WTC11 (cell line): ENCODE data around the gene HPS3. TPM values are rescaled to one million over a fixed set of nuclear protein-coding genes. Genes with fewer than 3 reads are reported as not detected.

Experiments used
- ATAC-seq: fragments of 200-7000 bp; cut with Tn5 transposase; 2 replicates; pipeline ENCODE4 v1.10.0; 2021; ENCODE audit warnings: mild to moderate bottlenecking, moderate library complexity
- CTCF ChIA-PET: fragments of 300-600 bp; sonication (Branson Sonifier 250); formaldehyde crosslinking; loops from one replicate; lab custom pipeline; 2021; ENCODE audit warnings: antibody characterized with exemption; lab: Charles Lee
- POLR2A ChIA-PET: fragments of 350-600 bp; sonication (Branson Sonifier 250); formaldehyde crosslinking; loops from one replicate; lab custom pipeline; 2021; ENCODE audit warnings: antibody characterized with exemption; lab: Charles Lee
- DNase-seq: peaks from one replicate; pipeline ENCODE4 v3.0.0; 2021; ENCODE audit warnings: low spot score
- H3K27ac Mint-ChIP-seq: 2 replicates; pipeline ENCODE4 v1.8.0; 2021; ENCODE audit warnings: mixed read lengths
- H3K27me3 Mint-ChIP-seq: 2 replicates; pipeline ENCODE4 v1.8.0; 2021; ENCODE audit warnings: low read depth, mild to moderate bottlenecking, moderate library complexity, mixed read lengths
- H3K36me3 Mint-ChIP-seq: 2 replicates; pipeline ENCODE4 v1.8.0; 2021; ENCODE audit warnings: mixed read lengths
- H3K4me1 Mint-ChIP-seq: 2 replicates; pipeline ENCODE4 v1.8.0; 2022; ENCODE audit warnings: mixed read lengths
- H3K4me3 Mint-ChIP-seq: 2 replicates; pipeline ENCODE4 v1.8.0; 2021; ENCODE audit warnings: mild to moderate bottlenecking, moderate library complexity, mixed read lengths
- H3K9me3 Mint-ChIP-seq: 2 replicates; pipeline ENCODE4 v1.8.0; 2021; ENCODE audit warnings: mixed read lengths
- AFF4 ChIP-seq: sonication (generic); formaldehyde crosslinking; IDR thresholded peaks from 2 replicates; pipeline ENCODE4 v1.8.1; 2023; ENCODE audit warnings: mild to moderate bottlenecking, missing genetic modification reagents, borderline replicate concordance
- ELF4 ChIP-seq: sonication (generic); formaldehyde crosslinking; IDR thresholded peaks from 2 replicates; pipeline ENCODE4 v1.8.1; 2022; ENCODE audit warnings: low read depth, mild to moderate bottlenecking, moderate library complexity, missing genetic modification reagents
- EMX1 ChIP-seq: fragments of 250-450 bp; sonication (Bioruptor Pico); IDR thresholded peaks from 2 replicates; pipeline ENCODE4 v1.8.0; 2021; ENCODE audit warnings: mild to moderate bottlenecking
- FOXK1 ChIP-seq: sonication (generic); formaldehyde crosslinking; IDR thresholded peaks from 2 replicates; pipeline ENCODE4 v1.8.0; 2022; ENCODE audit warnings: mild to moderate bottlenecking, moderate library complexity, missing genetic modification reagents
- GABPB1 ChIP-seq: sonication (generic); formaldehyde crosslinking; IDR thresholded peaks from 2 replicates; pipeline ENCODE4 v1.8.1; 2023; ENCODE audit warnings: mild to moderate bottlenecking, missing genetic modification reagents
- JAZF1 ChIP-seq: fragments of 250-450 bp; sonication (Bioruptor Pico); IDR thresholded peaks from 2 replicates; pipeline ENCODE4 v1.9.0; 2021; ENCODE audit warnings: moderate library complexity, mild to moderate bottlenecking, inconsistent platforms
- JUN ChIP-seq: sonication (generic); formaldehyde crosslinking; IDR thresholded peaks from 2 replicates; pipeline ENCODE4 v1.8.0; 2023; ENCODE audit warnings: mild to moderate bottlenecking, missing genetic modification reagents
- KAT7 ChIP-seq: sonication (generic); formaldehyde crosslinking; IDR thresholded peaks from 2 replicates; pipeline ENCODE4 v1.8.1; 2023; ENCODE audit warnings: missing genetic modification reagents, mild to moderate bottlenecking, borderline replicate concordance
- NFATC4 ChIP-seq: fragments of 250-450 bp; sonication (Bioruptor Pico); IDR thresholded peaks from 2 replicates; pipeline ENCODE4 v1.9.0; 2021; ENCODE audit warnings: mild to moderate bottlenecking
- NFYB ChIP-seq: sonication (generic); formaldehyde crosslinking; conservative IDR thresholded peaks from 2 replicates; pipeline ENCODE4 v1.8.0; 2022; ENCODE audit warnings: low read depth, missing genetic modification reagents
- NR1H2 ChIP-seq: sonication (generic); formaldehyde crosslinking; IDR thresholded peaks from 2 replicates; pipeline ENCODE4 v1.9.0; 2021; ENCODE audit warnings: mild to moderate bottlenecking, moderate library complexity, missing genetic modification reagents
- SMAD4 ChIP-seq: sonication (generic); formaldehyde crosslinking; IDR thresholded peaks from 2 replicates; pipeline ENCODE4 v1.8.0; 2022; ENCODE audit warnings: mild to moderate bottlenecking, missing genetic modification reagents
- USF2 ChIP-seq: sonication (generic); formaldehyde crosslinking; IDR thresholded peaks from 2 replicates; pipeline ENCODE4 v1.8.1; 2023; ENCODE audit warnings: mild to moderate bottlenecking, missing genetic modification reagents, moderate library complexity
- ZNF138 ChIP-seq: sonication (generic); formaldehyde crosslinking; conservative IDR thresholded peaks from 2 replicates; pipeline ENCODE4 v1.8.1; 2022; ENCODE audit warnings: mild to moderate bottlenecking, moderate library complexity, missing genetic modification reagents
- ZNF232 ChIP-seq: sonication (generic); formaldehyde crosslinking; IDR thresholded peaks from 2 replicates; pipeline ENCODE4 v1.8.0; 2022; ENCODE audit warnings: mild to moderate bottlenecking, missing genetic modification reagents
- total RNA-seq: library from RNA; stranded (reverse); gene quantifications from 3 replicates; pipeline ENCODE4 v1.2.3, GENCODE V29; 2021
- TF ChIP-seq, protein P1 (sequence below): fragments of 200-600 bp; IDR thresholded peaks from 2 replicates; pipeline ENCODE4 v1.8.0; 2022; ENCODE audit warnings: antibody characterized with exemption
- TF ChIP-seq, protein P2 (sequence below): sonication (generic); formaldehyde crosslinking; IDR thresholded peaks from 2 replicates; pipeline ENCODE4 v1.8.0; 2023; ENCODE audit warnings: missing genetic modification reagents, mild to moderate bottlenecking, borderline replicate concordance
- TF ChIP-seq, protein P3 (sequence below): sonication (generic); formaldehyde crosslinking; IDR thresholded peaks from 2 replicates; pipeline ENCODE4 v1.8.1; 2022; ENCODE audit warnings: mild to moderate bottlenecking, moderate library complexity, missing genetic modification reagents

Gene HPS3
- total RNA-seq, 1 experiment from 2014 or later = 51.3 TPM

DNA sequence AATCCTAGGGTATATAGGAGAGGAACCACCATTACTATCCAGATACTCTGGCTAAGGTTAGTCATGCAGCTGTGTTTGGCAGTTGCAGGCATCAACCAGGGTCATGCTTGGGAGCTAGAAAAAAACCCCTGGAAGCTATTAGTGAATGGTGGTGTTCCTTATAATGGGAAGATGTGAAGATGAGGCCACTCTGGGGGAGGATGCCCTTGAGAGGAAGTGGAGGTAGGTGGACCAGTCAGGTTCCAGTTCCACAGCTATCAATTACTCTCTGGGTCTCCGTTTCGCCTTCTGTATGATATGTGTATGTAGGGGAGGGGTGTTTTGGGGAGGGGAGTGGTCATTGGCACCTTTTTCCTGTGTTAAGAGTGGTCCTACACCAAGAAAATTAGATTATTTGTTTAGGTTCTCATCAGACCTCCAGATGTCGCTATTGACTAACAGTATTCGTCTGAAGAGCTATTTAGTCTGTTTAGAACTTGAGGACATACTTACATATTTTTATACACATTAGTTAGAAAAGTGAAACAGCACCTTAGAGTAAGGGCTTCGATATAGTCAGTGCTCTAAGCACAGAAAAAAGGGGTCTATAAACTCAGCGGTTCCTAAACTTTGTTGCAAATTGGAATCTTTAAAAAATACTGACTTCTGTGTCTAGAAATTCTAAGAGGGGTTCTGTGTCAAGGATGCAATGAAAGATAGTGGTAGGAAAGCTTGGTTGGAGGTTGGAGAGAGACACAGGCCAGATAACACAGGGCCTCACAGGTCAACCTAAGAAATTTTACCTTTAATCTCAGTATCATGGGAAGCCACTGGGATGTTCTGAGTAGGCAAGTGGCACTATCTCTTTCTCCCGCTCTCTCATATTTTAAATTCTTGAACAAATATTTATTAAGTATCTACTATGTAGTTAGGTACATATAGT is 9.1 kb upstream of the HPS3 start (continued):
- TF ChIP-seq NR1H2 (CRISPR knock-in tag) = no peak
- TF ChIP-seq, all 79 proteins: peak for 1

DNA sequence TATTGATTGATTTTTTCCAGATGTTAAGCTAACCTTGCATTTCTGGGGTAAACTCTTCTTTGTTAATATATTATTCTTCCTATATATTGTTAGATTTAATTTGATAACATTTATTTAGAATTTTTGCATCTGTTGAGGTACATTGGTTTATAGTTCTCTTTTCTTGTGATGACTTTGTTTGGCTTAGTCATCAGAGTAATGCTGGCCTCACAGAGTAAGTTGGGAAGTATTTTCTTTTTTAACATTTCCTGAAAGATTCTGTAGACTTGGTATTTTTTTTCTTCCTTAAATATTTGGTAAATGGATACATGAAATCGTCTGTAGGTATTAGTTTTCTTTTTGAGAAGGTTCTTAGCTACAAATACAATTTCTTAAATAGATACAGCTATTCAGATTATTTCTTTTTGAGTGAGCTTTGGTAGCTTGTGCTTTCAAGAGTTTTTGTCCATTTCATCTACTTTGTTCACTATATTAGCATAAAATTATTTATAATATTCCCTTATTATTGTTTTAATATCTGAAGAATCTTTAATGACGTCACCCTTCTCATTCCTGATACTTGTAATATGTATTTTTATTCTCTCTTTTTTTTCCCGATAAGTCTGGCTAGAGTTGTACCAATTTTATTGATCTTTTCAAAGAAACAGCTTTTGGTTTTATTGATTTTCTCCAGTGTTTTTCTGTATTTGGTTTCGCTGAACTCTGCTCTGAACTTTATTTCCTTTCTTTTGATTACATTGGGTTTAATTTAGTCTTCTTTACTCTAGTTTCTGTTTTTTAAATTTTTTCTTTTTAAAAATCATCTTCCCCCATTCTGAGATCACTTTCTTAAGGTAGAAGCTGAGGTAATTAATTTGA is 6.5 kb upstream of the HPS3 start:
- Mint-ChIP-seq H3K27ac (0 out of 2 replicates have a peak overlapping the region, but pooled peaks have one; percentile 3), H3K27me3 (peaks cover under 1% of the 10 kb centered on the region; the same call in 1 of the 2 replicates), H3K9me3 (no peaks in the 10 kb centered on the region), H3K4me3 (no peak overlapping the region), H3K36me3 (no peaks in the 10 kb centered on the region), H3K4me1 (peaks cover 4% of the 10 kb centered on the region; the same call in 1 of the 2 replicates)
- POLR2A ChIA-PET = no interaction called here
- ATAC-seq (no peak), DNase-seq (no peak)
- CTCF ChIA-PET = interaction anchor here (1.1 to 1.3 kb wide), 2 partner anchors 168 to 220 kb away, joined by 3 to 9 read pairs; no protein-coding TSS in a partner anchor
- TF ChIP-seq NFATC4 (CRISPR knock-in tag) (no peak), ELF4 (CRISPR knock-in tag) (no peak), ZNF138 (CRISPR knock-in tag) (no peak), ZNF232 (no peak), KAT7 (CRISPR knock-in tag) (no peak), JAZF1 (CRISPR knock-in tag) (no peak), SMAD4 (CRISPR knock-in tag) (no peak), FOXK1 (CRISPR knock-in tag) (no peak), EMX1 (no peak), NR1H2 (CRISPR knock-in tag) (no peak), AFF4 (CRISPR knock-in tag) (no peak), JUN (CRISPR knock-in tag) (no peak), NFYB (no peak), GABPB1 (CRISPR knock-in tag) (no peak), USF2 (CRISPR knock-in tag) (no peak)
- TF ChIP-seq, protein P1, sequence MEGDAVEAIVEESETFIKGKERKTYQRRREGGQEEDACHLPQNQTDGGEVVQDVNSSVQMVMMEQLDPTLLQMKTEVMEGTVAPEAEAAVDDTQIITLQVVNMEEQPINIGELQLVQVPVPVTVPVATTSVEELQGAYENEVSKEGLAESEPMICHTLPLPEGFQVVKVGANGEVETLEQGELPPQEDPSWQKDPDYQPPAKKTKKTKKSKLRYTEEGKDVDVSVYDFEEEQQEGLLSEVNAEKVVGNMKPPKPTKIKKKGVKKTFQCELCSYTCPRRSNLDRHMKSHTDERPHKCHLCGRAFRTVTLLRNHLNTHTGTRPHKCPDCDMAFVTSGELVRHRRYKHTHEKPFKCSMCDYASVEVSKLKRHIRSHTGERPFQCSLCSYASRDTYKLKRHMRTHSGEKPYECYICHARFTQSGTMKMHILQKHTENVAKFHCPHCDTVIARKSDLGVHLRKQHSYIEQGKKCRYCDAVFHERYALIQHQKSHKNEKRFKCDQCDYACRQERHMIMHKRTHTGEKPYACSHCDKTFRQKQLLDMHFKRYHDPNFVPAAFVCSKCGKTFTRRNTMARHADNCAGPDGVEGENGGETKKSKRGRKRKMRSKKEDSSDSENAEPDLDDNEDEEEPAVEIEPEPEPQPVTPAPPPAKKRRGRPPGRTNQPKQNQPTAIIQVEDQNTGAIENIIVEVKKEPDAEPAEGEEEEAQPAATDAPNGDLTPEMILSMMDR = no peak
- TF ChIP-seq, protein P2, sequence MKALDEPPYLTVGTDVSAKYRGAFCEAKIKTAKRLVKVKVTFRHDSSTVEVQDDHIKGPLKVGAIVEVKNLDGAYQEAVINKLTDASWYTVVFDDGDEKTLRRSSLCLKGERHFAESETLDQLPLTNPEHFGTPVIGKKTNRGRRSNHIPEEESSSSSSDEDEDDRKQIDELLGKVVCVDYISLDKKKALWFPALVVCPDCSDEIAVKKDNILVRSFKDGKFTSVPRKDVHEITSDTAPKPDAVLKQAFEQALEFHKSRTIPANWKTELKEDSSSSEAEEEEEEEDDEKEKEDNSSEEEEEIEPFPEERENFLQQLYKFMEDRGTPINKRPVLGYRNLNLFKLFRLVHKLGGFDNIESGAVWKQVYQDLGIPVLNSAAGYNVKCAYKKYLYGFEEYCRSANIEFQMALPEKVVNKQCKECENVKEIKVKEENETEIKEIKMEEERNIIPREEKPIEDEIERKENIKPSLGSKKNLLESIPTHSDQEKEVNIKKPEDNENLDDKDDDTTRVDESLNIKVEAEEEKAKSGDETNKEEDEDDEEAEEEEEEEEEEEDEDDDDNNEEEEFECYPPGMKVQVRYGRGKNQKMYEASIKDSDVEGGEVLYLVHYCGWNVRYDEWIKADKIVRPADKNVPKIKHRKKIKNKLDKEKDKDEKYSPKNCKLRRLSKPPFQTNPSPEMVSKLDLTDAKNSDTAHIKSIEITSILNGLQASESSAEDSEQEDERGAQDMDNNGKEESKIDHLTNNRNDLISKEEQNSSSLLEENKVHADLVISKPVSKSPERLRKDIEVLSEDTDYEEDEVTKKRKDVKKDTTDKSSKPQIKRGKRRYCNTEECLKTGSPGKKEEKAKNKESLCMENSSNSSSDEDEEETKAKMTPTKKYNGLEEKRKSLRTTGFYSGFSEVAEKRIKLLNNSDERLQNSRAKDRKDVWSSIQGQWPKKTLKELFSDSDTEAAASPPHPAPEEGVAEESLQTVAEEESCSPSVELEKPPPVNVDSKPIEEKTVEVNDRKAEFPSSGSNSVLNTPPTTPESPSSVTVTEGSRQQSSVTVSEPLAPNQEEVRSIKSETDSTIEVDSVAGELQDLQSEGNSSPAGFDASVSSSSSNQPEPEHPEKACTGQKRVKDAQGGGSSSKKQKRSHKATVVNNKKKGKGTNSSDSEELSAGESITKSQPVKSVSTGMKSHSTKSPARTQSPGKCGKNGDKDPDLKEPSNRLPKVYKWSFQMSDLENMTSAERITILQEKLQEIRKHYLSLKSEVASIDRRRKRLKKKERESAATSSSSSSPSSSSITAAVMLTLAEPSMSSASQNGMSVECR (CRISPR knock-in tag) = no peak
- TF ChIP-seq, protein P3, sequence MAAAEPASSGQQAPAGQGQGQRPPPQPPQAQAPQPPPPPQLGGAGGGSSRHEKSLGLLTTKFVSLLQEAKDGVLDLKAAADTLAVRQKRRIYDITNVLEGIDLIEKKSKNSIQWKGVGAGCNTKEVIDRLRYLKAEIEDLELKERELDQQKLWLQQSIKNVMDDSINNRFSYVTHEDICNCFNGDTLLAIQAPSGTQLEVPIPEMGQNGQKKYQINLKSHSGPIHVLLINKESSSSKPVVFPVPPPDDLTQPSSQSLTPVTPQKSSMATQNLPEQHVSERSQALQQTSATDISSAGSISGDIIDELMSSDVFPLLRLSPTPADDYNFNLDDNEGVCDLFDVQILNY (CRISPR knock-in tag) = no peak
